GM21786 (cell line): ENCODE measurements around the gene WDR45B.

Experiments used
- ATAC-seq: cut with Tn5 transposase; IDR thresholded peaks from one replicate; pipeline ENCODE4 v1.9.1; 2021; ENCODE audit not compliant: unreplicated experiment

WDR45B gene

DNA sequence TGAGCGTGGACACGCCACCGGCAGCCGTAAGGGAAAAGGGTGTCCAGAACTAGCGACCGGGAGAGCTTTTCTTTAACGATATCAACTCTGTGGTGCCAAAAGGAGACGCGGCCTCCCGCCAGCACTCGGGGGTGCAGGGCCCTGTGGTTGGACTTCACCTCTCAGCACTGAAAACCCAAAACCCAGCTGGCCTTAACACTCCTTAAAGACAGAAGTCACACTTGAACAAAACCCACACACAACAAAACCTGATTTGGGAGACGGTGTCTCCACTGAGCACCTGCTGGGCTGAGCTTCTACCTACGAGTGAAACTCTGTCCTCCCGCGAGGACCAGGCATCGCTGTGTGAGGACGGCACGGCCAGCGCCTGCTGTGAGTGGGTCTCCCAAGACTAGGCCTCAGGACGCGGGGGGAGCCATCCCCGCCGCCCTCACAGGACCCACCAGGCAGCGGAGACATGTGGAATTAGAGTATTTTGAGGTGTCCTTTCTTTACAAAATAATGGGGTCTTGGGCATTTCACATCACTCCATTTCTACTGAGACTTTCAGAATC, 46.7 kb downstream of the WDR45B start:
- ATAC-seq, result no peak

DNA sequence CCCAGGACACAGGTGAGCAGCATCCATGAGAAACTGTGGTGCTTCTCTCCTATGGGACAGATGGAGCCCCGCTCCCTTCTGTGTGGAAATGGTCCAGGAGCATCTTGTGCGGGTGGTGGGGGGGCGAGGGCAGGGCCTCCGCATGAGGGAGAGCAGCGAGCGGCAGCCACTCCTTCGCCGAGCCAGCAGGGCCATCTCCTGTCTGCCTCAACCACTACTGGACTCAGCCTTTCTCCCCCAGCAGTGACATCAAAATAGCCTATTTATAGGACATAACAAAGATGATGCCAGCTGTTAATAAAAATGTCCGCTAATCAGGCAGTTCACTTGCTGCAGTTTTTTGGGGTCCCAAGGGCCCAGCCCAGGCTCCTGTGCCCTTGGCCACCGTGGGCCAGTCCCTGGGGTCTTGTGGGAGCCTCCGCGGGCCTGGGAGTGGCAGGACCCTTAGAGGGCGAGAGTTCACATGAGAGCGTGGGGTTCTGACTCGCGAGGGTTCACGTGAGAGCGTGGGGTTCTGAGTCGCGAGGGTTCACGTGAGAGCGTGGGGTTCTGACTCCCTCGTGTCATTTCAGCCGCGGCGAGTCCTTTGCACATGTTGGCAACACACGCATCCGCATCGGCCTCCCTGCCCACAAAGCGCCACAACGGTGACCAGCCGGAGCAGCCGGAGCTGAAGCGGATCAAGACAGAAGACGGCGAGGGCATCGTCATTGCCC, 47.4 kb downstream of the WDR45B start:
- no peak for ATAC-seq

DNA sequence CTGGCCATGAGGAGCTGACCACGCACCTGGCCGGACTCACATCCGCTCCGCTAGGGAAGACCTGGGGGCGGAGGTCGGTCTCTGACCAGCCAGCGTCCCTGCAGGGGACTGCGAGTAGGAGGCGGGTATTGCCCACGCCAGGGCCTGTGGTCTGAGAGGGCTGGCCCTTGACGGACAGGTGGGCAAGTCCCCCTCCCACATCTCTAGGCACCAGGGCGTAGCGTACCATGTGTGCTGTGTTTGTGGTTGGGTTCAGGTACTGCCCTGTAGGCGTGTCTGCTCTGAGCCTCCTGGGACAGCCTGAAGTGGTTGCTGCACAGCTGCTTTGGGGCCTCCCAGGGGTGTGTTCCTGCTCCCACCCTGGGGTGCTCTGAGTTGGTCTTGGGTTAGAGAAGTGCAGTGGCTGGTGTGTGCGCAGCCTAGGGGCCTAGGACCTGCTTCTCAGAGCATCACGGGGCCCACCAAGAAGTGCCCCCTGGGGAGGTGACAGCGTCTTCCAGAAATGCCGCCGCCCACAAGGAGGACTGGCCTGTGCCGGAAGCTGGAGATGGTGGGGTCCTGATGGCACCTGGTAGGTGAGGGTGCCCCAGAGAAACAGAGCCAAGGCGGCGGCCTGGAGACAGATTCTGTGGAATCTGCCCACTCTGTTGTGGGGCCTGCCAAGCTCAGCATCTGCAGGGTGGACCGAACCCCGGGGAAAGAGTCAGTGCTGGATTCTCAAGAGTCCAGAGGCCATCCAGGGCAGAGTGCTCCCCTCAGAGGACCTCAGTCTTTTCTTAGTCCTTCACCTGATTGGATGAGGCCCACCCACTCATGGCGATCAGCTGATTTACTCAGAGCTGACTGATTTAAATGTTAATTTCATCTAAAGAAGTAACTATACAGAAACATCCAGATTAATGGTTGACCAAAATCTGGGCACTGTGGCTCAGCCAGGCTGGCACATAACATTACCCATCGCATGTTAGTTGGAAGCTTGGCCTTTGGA, 48.3 kb downstream of the WDR45B start:
- ATAC-seq, result no peak

DNA sequence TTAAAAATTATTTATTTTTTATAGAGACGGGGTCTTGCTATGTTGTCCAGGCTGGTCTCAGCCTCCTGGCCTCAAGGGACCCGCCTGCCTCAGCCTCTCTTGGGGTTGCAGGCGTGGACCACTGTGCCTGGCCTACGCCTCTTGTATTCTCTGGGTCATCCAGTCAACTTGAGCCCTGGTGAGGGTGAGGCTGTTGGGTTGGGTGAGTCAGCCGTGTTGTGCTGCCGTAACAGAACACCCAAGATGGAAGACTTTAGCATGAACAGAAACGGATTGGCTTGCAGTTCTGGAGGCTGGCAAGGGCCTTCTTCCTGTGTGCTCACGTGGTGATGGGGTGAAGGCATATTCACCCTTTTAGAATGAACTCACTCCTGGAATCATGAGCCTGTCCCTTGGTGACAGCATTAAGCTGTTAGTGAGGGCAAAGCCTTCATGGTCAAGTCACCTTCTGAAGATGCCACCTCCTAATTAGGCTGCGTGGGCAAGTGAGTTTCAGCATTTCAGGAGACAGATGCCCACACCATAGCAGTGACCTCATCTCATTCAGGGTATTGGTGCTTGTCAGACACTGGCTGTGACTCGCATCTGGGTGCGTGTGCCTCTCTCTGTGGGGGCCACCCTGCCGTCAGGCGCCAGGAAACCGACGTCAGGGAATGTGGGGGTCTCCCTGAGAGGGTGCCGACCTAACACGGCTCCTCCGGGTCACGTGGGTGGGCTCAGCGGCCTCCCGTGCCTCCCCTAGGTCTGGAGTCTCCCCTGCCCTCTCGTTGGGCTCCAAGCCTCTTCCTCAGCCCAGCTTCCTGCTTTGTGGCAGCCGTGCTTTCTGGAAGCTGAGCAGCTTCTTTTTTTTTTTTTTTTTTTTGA, 49.8 kb downstream of the WDR45B start:
- ATAC-seq, result no peak

GRCh38 chr17:82596837-82597672, 51.2 kb downstream of the WDR45B start:
- no peak for ATAC-seq

DNA sequence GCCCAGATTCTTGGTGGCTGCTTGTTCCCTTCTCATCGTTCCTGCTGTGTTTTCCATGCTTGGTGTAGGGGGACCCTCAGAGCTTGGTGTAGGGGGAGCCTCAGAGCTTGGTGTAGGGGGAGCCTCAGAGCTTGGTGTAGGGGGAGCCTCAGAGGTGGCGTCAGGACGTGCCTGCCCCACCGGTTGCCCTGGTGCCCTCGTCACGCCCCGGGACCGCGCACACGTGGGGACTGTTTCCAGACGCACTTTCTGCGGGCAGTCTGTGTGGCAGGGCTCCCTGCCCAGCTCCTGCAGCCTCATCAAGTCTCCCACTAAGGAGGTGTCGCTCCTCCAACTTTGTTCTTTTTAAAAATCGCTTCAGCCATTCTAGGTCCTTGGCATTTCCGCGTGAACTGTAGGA, 51.9 kb downstream of the WDR45B start:
- ATAC-seq, result no peak

- ATAC-seq, result no peak
Measured at GRCh38 chr17:82595893-82596292, 52.4 kb downstream of the WDR45B start.

DNA sequence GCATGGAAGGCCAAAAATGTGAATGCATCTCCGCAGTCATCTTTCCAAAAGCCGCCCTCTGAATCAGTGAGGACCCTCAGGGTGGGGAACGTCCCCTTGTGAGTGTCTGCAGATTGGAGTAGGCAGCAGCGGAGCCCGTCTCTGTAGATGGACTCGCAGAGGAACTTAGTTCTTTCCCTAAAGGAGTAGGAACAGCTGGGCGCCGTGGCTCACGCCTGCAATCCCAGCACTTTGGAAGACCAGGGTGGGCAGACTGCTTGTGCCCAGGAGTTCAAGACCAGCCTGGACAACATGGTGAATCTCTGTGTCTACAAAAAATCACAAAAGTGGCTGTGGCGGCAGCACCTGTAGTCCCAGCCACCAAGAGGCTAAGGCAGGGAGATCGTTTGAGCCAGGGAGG, 53.7 kb downstream of the WDR45B start:
- ATAC-seq, result no peak

GRCh38 chr17:82593590-82594087, 54.6 kb downstream of the WDR45B start:
- no peak for ATAC-seq

DNA sequence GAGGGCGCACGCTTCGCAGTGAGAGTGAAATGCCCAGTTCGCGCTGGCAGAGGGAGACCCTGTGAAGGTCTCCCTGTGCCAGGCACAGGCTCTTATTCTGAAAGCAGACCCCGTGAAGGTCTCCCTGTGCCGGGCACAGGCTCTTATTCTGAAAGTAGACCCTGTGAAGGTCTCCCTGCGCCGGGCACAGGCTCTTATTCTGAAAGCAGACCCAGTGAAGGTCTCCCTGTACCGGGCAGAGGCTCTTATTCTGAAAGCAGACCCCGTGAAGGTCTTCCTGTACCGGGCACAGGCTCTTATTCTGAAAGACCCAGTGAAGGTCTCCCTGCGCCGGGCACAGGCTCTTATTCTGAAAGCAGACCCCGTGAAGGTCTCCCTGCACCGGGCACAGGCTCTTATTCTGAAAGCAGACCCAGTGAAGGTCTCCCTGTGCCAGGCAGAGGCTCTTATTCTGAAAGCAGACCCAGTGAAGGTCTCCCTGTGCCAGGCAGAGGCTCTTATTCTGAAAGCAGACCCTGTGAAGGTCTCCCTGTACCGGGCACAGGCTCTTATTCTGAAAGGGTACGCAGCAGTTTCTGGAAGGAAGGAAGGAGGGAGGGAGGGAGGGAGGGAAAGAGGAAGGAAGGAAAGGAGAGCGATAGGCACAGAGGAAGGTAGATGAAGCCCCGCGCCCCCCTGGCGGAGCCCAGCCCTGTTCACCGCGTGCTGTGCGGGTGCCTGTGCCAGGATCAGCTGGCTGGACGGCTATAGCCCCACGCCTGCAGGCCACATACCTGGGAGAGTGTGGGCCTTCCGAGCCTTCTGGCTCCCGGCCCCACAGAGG, 55.3 kb downstream of the WDR45B start:
- no peak for ATAC-seq

GRCh38 chr17:82592289-82592766, 55.9 kb downstream of the WDR45B start:
- no peak for ATAC-seq

DNA sequence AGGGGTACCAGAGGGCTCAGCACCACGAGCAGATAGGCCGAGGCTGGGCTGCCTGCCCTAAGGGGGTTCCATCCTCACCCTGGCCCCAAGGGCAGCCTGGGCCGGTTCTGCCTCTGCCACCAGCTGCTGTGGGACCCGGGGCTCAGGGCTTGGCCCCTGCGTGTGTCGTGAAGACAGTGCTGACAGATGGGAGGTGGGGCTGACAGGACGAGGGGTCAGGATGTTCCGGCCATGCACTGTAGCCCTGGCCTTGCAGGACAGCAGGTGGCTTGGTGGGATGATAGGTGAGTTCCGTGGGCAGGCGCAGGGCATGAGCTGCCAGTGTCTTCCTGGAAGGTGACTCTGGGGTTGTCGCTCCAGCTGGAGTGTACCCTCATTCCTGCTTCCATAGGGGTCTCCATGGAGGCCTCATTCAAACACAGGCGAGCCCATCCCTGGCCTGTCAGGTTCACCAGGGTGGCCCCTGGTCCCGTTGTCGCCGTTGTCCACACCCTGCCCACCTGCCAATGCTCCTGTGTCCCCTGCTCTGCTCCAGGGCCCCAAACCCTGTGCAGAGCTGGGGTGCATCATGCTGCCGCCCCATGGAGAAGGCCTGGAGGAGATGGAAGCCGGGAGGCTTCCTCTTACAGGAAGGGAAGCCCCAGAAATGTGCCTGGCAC, 57.2 kb downstream of the WDR45B start:
- ATAC-seq, result no peak

- no peak for ATAC-seq
Measured at GRCh38 chr17:82590216-82590615, 58.0 kb downstream of the WDR45B start.

- ATAC-seq, result no peak
Measured at GRCh38 chr17:82589851-82590180, 58.4 kb downstream of the WDR45B start.

DNA sequence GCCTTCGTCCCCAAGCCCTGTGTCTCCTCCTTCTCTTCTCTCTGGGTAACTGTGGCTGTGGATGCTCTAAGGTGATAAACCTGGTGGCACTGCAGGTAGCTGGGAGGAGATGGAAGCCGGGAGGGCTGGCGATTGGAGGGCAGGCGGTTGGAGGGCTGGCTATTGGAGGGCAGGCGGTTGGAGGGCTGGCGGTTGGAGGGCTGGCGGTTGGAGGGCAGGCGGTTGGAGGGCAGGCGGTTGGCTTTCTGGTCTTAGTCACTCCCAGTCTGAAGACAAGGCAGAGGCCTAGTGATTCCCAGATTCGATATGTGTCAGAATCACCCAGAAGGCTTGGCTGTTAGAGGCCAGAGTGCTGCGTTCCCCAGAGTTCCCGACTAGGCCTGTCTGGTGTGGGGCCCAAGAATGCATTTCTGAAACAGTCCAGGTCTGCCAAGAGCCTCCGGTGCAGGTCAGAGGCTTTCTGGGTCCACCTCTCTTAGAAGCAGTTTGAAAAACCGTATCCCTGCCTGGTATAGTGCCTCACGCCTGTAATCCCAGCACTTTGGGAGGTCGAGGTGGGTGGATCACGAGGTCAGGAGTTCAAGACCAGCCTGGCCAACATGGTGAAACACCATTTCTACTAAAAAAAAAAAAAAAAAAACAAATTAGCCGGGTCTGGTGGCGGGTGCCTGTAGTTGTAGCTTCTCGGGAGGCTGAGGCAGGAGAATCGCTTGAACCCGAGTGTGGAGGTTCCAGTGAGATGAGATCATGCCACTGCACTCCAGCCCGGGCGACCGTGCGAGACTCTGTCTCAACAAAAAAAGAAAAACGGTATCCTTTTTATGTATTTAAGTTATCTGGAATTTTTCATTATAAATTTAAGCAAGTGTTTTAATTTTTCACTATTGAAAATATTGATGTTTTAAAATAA, 59.7 kb downstream of the WDR45B start:
- ATAC-seq, result no peak

DNA sequence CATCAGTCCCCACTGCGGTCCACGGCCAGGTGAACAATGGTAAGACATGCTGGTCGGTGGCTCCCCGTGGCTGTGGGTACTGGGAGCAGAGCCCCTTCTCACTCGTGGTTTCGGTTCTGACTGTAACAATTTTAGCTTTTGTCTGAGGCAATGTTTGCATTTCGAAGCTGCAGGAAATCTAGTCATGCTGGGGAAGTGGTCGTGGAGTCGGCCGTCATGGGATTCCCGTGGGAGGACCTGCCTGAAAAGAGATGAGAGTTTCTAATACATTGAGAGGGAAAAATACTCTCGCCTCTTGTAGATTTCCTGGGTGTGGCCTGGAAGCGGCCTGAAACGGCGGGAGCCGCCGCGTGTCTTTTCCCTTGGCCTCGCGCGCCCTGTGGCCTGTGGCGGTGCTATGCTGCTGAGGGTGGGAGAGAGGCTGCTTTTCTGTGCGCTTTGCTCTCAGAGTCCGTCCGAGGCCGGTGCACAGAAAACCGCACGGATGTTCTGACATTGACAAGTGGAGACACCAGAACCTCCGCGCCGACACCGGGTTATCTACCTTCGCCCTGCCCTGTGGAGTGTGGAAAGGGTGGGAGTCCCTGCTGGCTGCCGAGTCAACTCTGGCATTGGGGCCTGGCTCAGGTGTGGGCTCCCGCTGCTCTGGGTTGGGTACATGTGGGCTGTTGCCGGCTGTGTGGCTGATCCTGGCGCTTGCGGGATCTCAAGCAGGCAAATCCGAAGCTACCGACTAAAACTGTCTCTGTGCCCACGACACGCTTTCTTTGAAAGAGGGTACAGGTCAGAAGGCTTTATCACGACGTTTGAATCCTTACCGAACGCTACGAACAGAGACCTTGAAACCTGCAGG, 60.8 kb downstream of the WDR45B start:
- no peak for ATAC-seq
